ENCODE data around the gene SPSB2.
"Not testable (repeated sequence)": the region's sequence is repeated elsewhere in the genome, so short reads cannot be mapped to it uniquely, and the experiment has no call there.

Gene SPSB2

GRCh38 chr12:6867413-6868210 is 5.5 kb downstream of the SPSB2 start, which contains the start of gene TPI1:
Gene TPI1, plus strand, starts transcription at chr12:6867531. Its CDS starts 36 bp downstream, at chr12:6867567.
- in situ Hi-C loops (cut with MboI; ENCODE audit: low pct_unique_long_range_greater_than_20kb, low sequenced_read_pairs, unreplicated experiment) = no loop called here
- TF ChIP-seq CTCF (IDR thresholded peaks at IDR 0.05; ENCODE audit: extremely low read depth, insufficient read depth, missing control alignments) = no peak
- DNase-seq (ENCODE audit: low spot score) = peak; percentile 95

- no peak for TF ChIP-seq CTCF (IDR thresholded peaks at IDR 0.05; ENCODE audit: extremely low read depth, insufficient read depth, missing control alignments)
- DNase-seq (ENCODE audit: low spot score) = peak; percentile 26
- in situ Hi-C loops (cut with MboI; ENCODE audit: low pct_unique_long_range_greater_than_20kb, low sequenced_read_pairs, unreplicated experiment) = no loop called here
Observed at GRCh38 chr12:6866920-6867412, 6.1 kb downstream of the SPSB2 start.

GRCh38 chr12:6866163-6866919 is 6.8 kb downstream of the SPSB2 start:
- no peak for DNase-seq (ENCODE audit: low spot score)
- TF ChIP-seq CTCF (IDR thresholded peaks at IDR 0.05; ENCODE audit: extremely low read depth, insufficient read depth, missing control alignments) = no peak
- in situ Hi-C loops (cut with MboI; ENCODE audit: low pct_unique_long_range_greater_than_20kb, low sequenced_read_pairs, unreplicated experiment) = no loop called here

- DNase-seq (ENCODE audit: low spot score); in situ Hi-C loops (cut with MboI; ENCODE audit: low pct_unique_long_range_greater_than_20kb, low sequenced_read_pairs, unreplicated experiment): not testable (repeated sequence)
Observed at GRCh38 chr12:6865307-6865706, 7.8 kb downstream of the SPSB2 start.

- in situ Hi-C loops (cut with MboI; ENCODE audit: low pct_unique_long_range_greater_than_20kb, low sequenced_read_pairs, unreplicated experiment) = no loop called here
- no peak for TF ChIP-seq CTCF (IDR thresholded peaks at IDR 0.05; ENCODE audit: extremely low read depth, insufficient read depth, missing control alignments)
- DNase-seq (ENCODE audit: low spot score) = no peak
Observed at GRCh38 chr12:6863586-6864321, 9.3 kb downstream of the SPSB2 start.

- TF ChIP-seq CTCF (IDR thresholded peaks at IDR 0.05; ENCODE audit: extremely low read depth, insufficient read depth, missing control alignments) = no peak
- in situ Hi-C loops (cut with MboI; ENCODE audit: low pct_unique_long_range_greater_than_20kb, low sequenced_read_pairs, unreplicated experiment) = no loop called here
Observed at GRCh38 chr12:6863033-6863432, 10.1 kb downstream of the SPSB2 start.

More at GRCh38 chr12:6863033-6863432, 10.1 kb downstream of the SPSB2 start:
- DNase-seq (ENCODE audit: low spot score) = no peak
